ENCODE results near the gene ZNHIT2.

DNA sequence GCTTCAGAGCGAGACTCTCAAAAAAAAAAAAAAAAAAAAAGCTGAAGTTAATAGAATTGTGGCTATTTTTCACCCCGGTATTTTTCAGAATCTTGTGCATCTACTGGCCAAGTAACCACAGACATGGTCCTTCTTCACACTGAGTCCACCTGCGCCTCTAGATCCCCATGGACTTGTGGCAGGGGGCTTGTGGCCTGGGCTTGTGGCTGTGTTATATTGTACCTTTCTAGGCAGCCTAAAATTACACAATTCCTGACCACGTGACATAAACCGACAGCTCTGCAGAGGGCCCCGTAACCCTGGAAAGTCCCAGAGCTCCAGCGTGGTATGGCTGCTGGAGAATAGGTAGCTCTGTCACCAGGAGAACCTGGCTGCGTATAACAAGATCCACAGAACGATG is 48.3 kb downstream of the ZNHIT2 start:
- TF ChIP-seq POLR2AphosphoS5 (IDR thresholded peaks at IDR 0.05; ENCODE audit: low read depth, low read length) (no peak), POLR2A (IDR thresholded peaks at IDR 0.05; ENCODE audit: low read depth, low read length) (no peak)
